Thoracic aorta (tissue), 2 donors: ENCODE measurements around the gene UNC5CL. TPM values are rescaled to one million over a fixed set of nuclear protein-coding genes. Genes with fewer than 3 reads are reported as not detected.

ENCODE experiments used
- ATAC-seq: fragments of 150-250 bp; one replicate; pipeline ENCODE4 v1.8.0; 2017; ENCODE audit warnings: low read depth; ENCODE audit not compliant: insufficient number of reproducible peaks, low FRiP score
- DNase-seq: peaks from one replicate; pipeline ENCODE4 v3.0.0-alpha.2; 2020; ENCODE audit warnings: low spot score
- H3K27ac ChIP-seq, 2 donors: fragments of 200-600 bp; sonication (generic); 1 replicate in 1 of 2; 2 replicates in 1 of 2; pipeline ENCODE4 v1.5.1; 2016; ENCODE audit warnings: mild to moderate bottlenecking in 2 of 2, moderate library complexity in 2 of 2
- H3K27me3 ChIP-seq: fragments of 200-600 bp; sonication (generic); replicated peaks from 2 replicates; pipeline ENCODE4 v1.6.0; 2016; ENCODE audit warnings: mild to moderate bottlenecking; ENCODE audit not compliant: insufficient read depth
- H3K36me3 ChIP-seq: fragments of 200-600 bp; sonication (generic); one replicate; pipeline ENCODE4 v1.5.1; 2016
- H3K4me1 ChIP-seq, 2 donors: fragments of 200-600 bp; sonication (generic); 1 replicate in 1 of 2; 2 replicates in 1 of 2; pipeline versions ENCODE4 v1.5.1 to v1.6.0; 2016; ENCODE audit warnings: low read depth in 2 of 2, mild to moderate bottlenecking in 1 of 2; ENCODE audit not compliant: control insufficient read depth in 1 of 2
- H3K4me3 ChIP-seq: fragments of 200-600 bp; sonication (generic); 2 replicates; pipeline ENCODE4 v1.5.1; 2016; ENCODE audit warnings: mild to moderate bottlenecking
- H3K9me3 ChIP-seq: fragments of 200-600 bp; sonication (generic); 2 replicates; pipeline ENCODE4 v1.5.1; 2016
- CTCF ChIP-seq: fragments of 200-600 bp; sonication (generic); IDR thresholded peaks from one replicate; pipeline ENCODE4 v1.5.1; 2019; ENCODE audit warnings: antibody characterized with exemption
- total RNA-seq, 2 donors: library from RNA; depleted of rRNA; stranded (reverse); fragments of >200 nt; gene quantifications; one replicate each; pipeline versions ENCODE4 v1.1.0 to v1.2.3, GENCODE V29; 2016

The UNC5CL gene
- total RNA-seq, 2 donors from 2014 or later = 2.2 to 7.9 TPM

GRCh38 chr6:41080621-41081020, 41.6 kb upstream of the UNC5CL start:
- no peak overlapping the region for H3K27ac ChIP-seq
- DNase-seq (no peak), ATAC-seq (no peak)
- TF ChIP-seq CTCF = no peak
- H3K36me3 ChIP-seq = peaks cover 8% of the 10 kb centered on the region
- H3K4me3 ChIP-seq = no peak overlapping the region
- no peaks in the 10 kb centered on the region for H3K27me3 ChIP-seq
- H3K9me3 ChIP-seq = no peaks in the 10 kb centered on the region
- peaks cover 7% of the 10 kb centered on the region in 2 donors for H3K4me1 ChIP-seq

- Histone ChIP-seq H3K27me3 (no peaks in the 10 kb centered on the region), H3K36me3 (peaks cover 4% of the 10 kb centered on the region), H3K4me3 (no peak overlapping the region), H3K27ac (no peak overlapping the region), H3K4me1 (peaks cover 15 to 22% of the 10 kb centered on the region in 2 donors), H3K9me3 (no peaks in the 10 kb centered on the region)
- DNase-seq (no peak), ATAC-seq (no peak)
- no peak for TF ChIP-seq CTCF
These were observed 40.1 kb upstream of the UNC5CL start for GRCh38 chr6:41079080-41079479.

GRCh38 chr6:41078101-41078500, 39.1 kb upstream of the UNC5CL start:
- Histone ChIP-seq H3K27ac (no peak overlapping the region), H3K27me3 (no peaks in the 10 kb centered on the region), H3K9me3 (no peaks in the 10 kb centered on the region), H3K4me1 (peaks cover 15 to 25% of the 10 kb centered on the region in 2 donors), H3K4me3 (no peak overlapping the region), H3K36me3 (peaks cover 4% of the 10 kb centered on the region)
- TF ChIP-seq CTCF = no peak
- ATAC-seq (no peak), DNase-seq (no peak)

- peaks cover 15 to 25% of the 10 kb centered on the region in 2 donors for H3K4me1 ChIP-seq
- ATAC-seq = no peak
These were observed 38.5 kb upstream of the UNC5CL start for GRCh38 chr6:41077536-41077935.

More at GRCh38 chr6:41077536-41077935, 38.5 kb upstream of the UNC5CL start:
- no peak for DNase-seq
- H3K4me3 ChIP-seq = no peak overlapping the region
- H3K9me3 ChIP-seq = no peaks in the 10 kb centered on the region
- H3K27ac ChIP-seq = no peak overlapping the region
- no peak for TF ChIP-seq CTCF
- H3K36me3 ChIP-seq = peaks cover 4% of the 10 kb centered on the region
- H3K27me3 ChIP-seq = no peaks in the 10 kb centered on the region
